ENCODE data around the gene TMEM229B. TPM values are rescaled to one million over a fixed set of nuclear protein-coding genes. Genes with fewer than 3 reads are reported as not detected.

Gene TMEM229B
- total and polyA plus RNA-seq, 2 of the 4 experiments (the other 2 are of a cell fraction), result under 0.01 TPM; not detected in 1

DNA sequence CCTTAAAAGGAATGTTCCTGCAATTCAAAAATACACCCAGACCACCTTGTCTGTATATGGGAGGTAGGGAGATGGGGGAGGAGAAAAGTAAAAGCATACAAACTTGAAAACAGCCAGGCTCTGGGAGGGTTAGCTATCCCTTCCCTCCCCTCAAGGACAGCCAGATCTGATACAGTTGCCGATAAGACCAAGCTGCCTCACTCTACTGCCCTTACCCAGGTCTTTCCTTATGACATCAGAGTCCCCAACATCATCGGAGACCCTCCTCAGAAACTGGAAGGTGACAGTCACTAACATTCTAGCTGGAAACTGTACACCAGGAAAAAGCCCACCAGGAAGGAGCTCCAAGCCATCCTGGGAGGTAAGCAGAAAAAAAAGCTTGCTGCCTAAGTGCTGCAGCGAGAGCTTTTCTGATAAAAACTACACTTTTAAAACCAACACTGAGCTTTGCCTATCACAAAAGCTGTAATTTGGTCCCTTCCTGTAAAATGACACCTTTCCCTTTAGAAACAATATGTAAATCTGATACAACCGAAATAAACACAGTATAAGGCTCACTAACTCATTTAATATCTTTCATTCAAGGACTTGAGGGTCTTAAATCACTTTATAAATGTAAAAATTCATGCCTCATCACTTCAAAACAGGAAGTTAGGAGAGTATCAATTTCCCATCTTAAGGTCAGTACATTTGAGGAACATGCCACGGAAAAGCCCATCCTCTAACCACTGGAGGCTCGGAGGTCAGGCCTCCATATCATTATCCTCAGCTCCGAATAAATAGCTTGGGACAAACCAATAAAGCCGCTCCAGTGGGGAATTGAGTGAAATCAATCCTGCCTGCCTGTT is 24.2 kb upstream of the TMEM229B start:
- DNase-seq (no peak), ATAC-seq (ENCODE audit: low read depth) (no peak)
- no peaks in the 10 kb centered on the region for H3K9me1 ChIP-seq (ENCODE audit: insufficient read depth, low read length)
- no peak overlapping the region for H2BK120ac ChIP-seq (ENCODE audit: low read depth, low read length)
- BruUV-seq (replicated peaks), result no TSS peak
- no peak overlapping the region for H3K4me2 ChIP-seq (ENCODE audit: low read depth, low read length)
- no peaks in the 10 kb centered on the region for H3K9me3 ChIP-seq (ENCODE audit: control insufficient read depth, insufficient read depth, low read length)
- H2BK20ac ChIP-seq (ENCODE audit: low read depth, low read length), result no peak overlapping the region
- H3K4me1 ChIP-seq (ENCODE audit: control insufficient read depth, insufficient read depth, low read length), result no peaks in the 10 kb centered on the region
- TF ChIP-seq RCOR1 (IDR thresholded peaks at IDR 0.05; ENCODE audit: insufficient replicate concordance, low read length) (no peak), SMC3 (IDR thresholded peaks at IDR 0.05; ENCODE audit: low read depth, low read length) (no peak), MXI1 (IDR thresholded peaks at IDR 0.05; ENCODE audit: borderline replicate concordance, low read depth, low read length) (no peak)
- dilution Hi-C loops (cut with HindIII; ENCODE audit: low sequenced_read_pairs, unreplicated experiment), result no loop called here
- no peak overlapping the region for H2BK15ac ChIP-seq (ENCODE audit: low read depth, low read length)
- no peak overlapping the region for H3K4me3 ChIP-seq (ENCODE audit: insufficient read depth, low read depth, low read length)
- H4K5ac ChIP-seq (ENCODE audit: low read depth, low read length), result no peak overlapping the region
- no peak overlapping the region for H3K23ac ChIP-seq (ENCODE audit: low read depth, low read length)
- H4K20me1 ChIP-seq (ENCODE audit: insufficient read depth, low read length), result no peaks in the 10 kb centered on the region
- no peak overlapping the region for H3K4ac ChIP-seq (ENCODE audit: low read depth, low read length)
- H3K79me1 ChIP-seq (ENCODE audit: low read depth in 1 of 2, low read length in 2 of 2), result no peaks in the 10 kb centered on the region
- no peaks in the 10 kb centered on the region for H3K36me3 ChIP-seq (ENCODE audit: control insufficient read depth, insufficient read depth, low read length)
- H2AK5ac ChIP-seq (ENCODE audit: low read depth, low read length), result no peak overlapping the region
- H3K18ac ChIP-seq (ENCODE audit: low read depth, low read length), result no peak overlapping the region
- H3K27ac ChIP-seq (ENCODE audit: insufficient read depth, low read length), result no peak overlapping the region
- no peak overlapping the region for H3K14ac ChIP-seq (replicated peaks; ENCODE audit: low read depth, low read length)
- intact Hi-C loops (cut with micrococcal nuclease), result no loop called here
- H2BK5ac ChIP-seq (ENCODE audit: low read depth, low read length, poor library complexity, severe bottlenecking), result no peak overlapping the region
- ChIA-PET CTCF (interaction anchor here (1.2 to 1.5 kb wide), 2 partner anchors 14 to 85 kb away, joined by 3 to 6 read pairs; no protein-coding TSS in a partner anchor), POLR2A (ENCODE audit: unreplicated experiment) (no interaction called here)
- H3K56ac ChIP-seq (ENCODE audit: extremely low read depth, insufficient read depth, low read length), result no peak overlapping the region
- no peak overlapping the region for H3K9ac ChIP-seq (ENCODE audit: low read depth, low read length)
- no peak overlapping the region for H4K91ac ChIP-seq (ENCODE audit: insufficient read depth, low read depth, low read length)
- no peak overlapping the region for H2AFZ ChIP-seq (replicated peaks; ENCODE audit: low read length, poor library complexity)
- H2AK9ac ChIP-seq (replicated peaks; ENCODE audit: low read depth, low read length, poor library complexity), result no peak overlapping the region
- in situ Hi-C loops (cut with MboI; ENCODE audit: low sequenced_read_pairs), result no loop called here
- H3K27me3 ChIP-seq (ENCODE audit: control insufficient read depth, insufficient read depth, low read length), result peaks cover 59% of the 10 kb centered on the region
- H4K8ac ChIP-seq (ENCODE audit: low read depth in 2 of 2, low read length in 2 of 2), result no peak overlapping the region
- WGBS, 2 experiments (ENCODE audit: extremely low coverage in 2 of 2, insufficient read length in 1 of 2), result 80% methylated on average over 1 of the region's 8 CpGs; no CpG with 5 or more reads in 1 of the 2 experiments
